GM18498 (cell line): ENCODE data around the gene FHIT.

Experiments used
- ATAC-seq: cut with Tn5 transposase; IDR thresholded peaks from one replicate; pipeline ENCODE4 v1.9.1; 2021; ENCODE audit warnings: mild to moderate bottlenecking, moderate library complexity; ENCODE audit not compliant: unreplicated experiment

FHIT gene

GRCh38 chr3:61251174-61251972 is at the start of gene FHIT:
FHIT (minus strand) TSS chr3:61251452.
- ATAC-seq = peak; percentile 93

- no peak for ATAC-seq
Observed at GRCh38 chr3:61300786-61301185, 49.5 kb upstream of the FHIT start.

GRCh38 chr3:61300006-61300380 is 48.7 kb upstream of the FHIT start:
- no peak for ATAC-seq

- no peak for ATAC-seq
Observed at GRCh38 chr3:61299343-61300005, 48.2 kb upstream of the FHIT start.

GRCh38 chr3:61297821-61298220 is 46.6 kb upstream of the FHIT start:
- no peak for ATAC-seq

GRCh38 chr3:61288446-61288845 is 37.2 kb upstream of the FHIT start:
- no peak for ATAC-seq

- no peak for ATAC-seq
Observed at GRCh38 chr3:61283876-61284275, 32.6 kb upstream of the FHIT start.

GRCh38 chr3:61278713-61279112 is 27.5 kb upstream of the FHIT start:
- ATAC-seq = no peak

GRCh38 chr3:61277411-61277810 is 26.2 kb upstream of the FHIT start:
- no peak for ATAC-seq

- ATAC-seq = no peak
Observed at GRCh38 chr3:61269435-61269834, 18.2 kb upstream of the FHIT start.

- ATAC-seq = no peak
Observed at GRCh38 chr3:61268644-61269043, 17.4 kb upstream of the FHIT start.

GRCh38 chr3:61264281-61264680 is 13.0 kb upstream of the FHIT start:
- ATAC-seq = no peak

- no peak for ATAC-seq
Observed at GRCh38 chr3:61257148-61257547, 5.9 kb upstream of the FHIT start.

GRCh38 chr3:61253756-61254155 is 2.5 kb upstream of the FHIT start:
- no peak for ATAC-seq

GRCh38 chr3:61252836-61253235 is 1.6 kb upstream of the FHIT start:
- ATAC-seq = no peak

- no peak for ATAC-seq
Observed at GRCh38 chr3:61250784-61251173, 473 bp downstream of the FHIT start.

- ATAC-seq = no peak
Observed at GRCh38 chr3:61248496-61248895, 2.8 kb downstream of the FHIT start.

- no peak for ATAC-seq
Observed at GRCh38 chr3:61247191-61247590, 4.1 kb downstream of the FHIT start.

- no peak for ATAC-seq
Observed at GRCh38 chr3:61239871-61240270, 11.4 kb downstream of the FHIT start.

GRCh38 chr3:61237858-61238257 is 13.4 kb downstream of the FHIT start:
- ATAC-seq = peak; percentile 28

- ATAC-seq = peak; percentile 88
Observed at GRCh38 chr3:61236556-61236955, 14.7 kb downstream of the FHIT start.

GRCh38 chr3:61233746-61234145 is 17.5 kb downstream of the FHIT start:
- peak; percentile 33 for ATAC-seq

GRCh38 chr3:61231693-61232092 is 19.6 kb downstream of the FHIT start:
- ATAC-seq = no peak
